GM21619 (cell line): ENCODE data around the gene NECTIN4.
A peak's percentile ranks its signal among the peaks of the same experiment; 100 is the strongest.

Experiments
- ATAC-seq: cut with Tn5 transposase; IDR thresholded peaks from one replicate; pipeline ENCODE4 v1.9.1; 2021; ENCODE audit not compliant: unreplicated experiment

The NECTIN4 gene

GRCh38 chr1:161113915-161114314 is 24.6 kb upstream of the NECTIN4 start:
- no peak for ATAC-seq

- ATAC-seq = no peak
Observed at GRCh38 chr1:161111527-161111926, 22.2 kb upstream of the NECTIN4 start.

GRCh38 chr1:161111117-161111516 is 21.8 kb upstream of the NECTIN4 start:
- ATAC-seq = no peak

GRCh38 chr1:161106431-161106830 is 17.1 kb upstream of the NECTIN4 start:
- ATAC-seq = no peak

GRCh38 chr1:161100556-161100955 is 11.2 kb upstream of the NECTIN4 start:
- no peak for ATAC-seq

GRCh38 chr1:161099090-161099802 is 9.9 kb upstream of the NECTIN4 start:
- ATAC-seq = no peak

- peak; percentile 70 for ATAC-seq
Observed at GRCh38 chr1:161098210-161099068, 9.1 kb upstream of the NECTIN4 start, which contains the start of gene KLHDC9. KLHDC9 (plus strand) TSS chr1:161098361; CDS start chr1:161098536, 175 bp downstream.

GRCh38 chr1:161096530-161096929 is 7.2 kb upstream of the NECTIN4 start:
- no peak for ATAC-seq

GRCh38 chr1:161096015-161096414 is 6.7 kb upstream of the NECTIN4 start:
- peak; percentile 42 for ATAC-seq

- ATAC-seq = no peak
Observed at GRCh38 chr1:161095230-161095629, 5.9 kb upstream of the NECTIN4 start.

GRCh38 chr1:161094481-161094880 is 5.1 kb upstream of the NECTIN4 start:
- ATAC-seq = no peak

- ATAC-seq = no peak
Observed at GRCh38 chr1:161092621-161093028, 3.3 kb upstream of the NECTIN4 start.

GRCh38 chr1:161091796-161092507 is 2.6 kb upstream of the NECTIN4 start:
- ATAC-seq = no peak

- no peak for ATAC-seq
Observed at GRCh38 chr1:161091093-161091492, 1.7 kb upstream of the NECTIN4 start.

- ATAC-seq = no peak
Observed at GRCh38 chr1:161090617-161091016, 1.3 kb upstream of the NECTIN4 start.

- no peak for ATAC-seq
Observed at GRCh38 chr1:161089938-161090337, 580 bp upstream of the NECTIN4 start.

GRCh38 chr1:161088587-161089110 is 709 bp downstream of the NECTIN4 start:
- no peak for ATAC-seq

- no peak for ATAC-seq
Observed at GRCh38 chr1:161086457-161086856, 2.9 kb downstream of the NECTIN4 start.

GRCh38 chr1:161085165-161085564 is 4.2 kb downstream of the NECTIN4 start:
- ATAC-seq = no peak

- no peak for ATAC-seq
Observed at GRCh38 chr1:161084597-161084988, 4.8 kb downstream of the NECTIN4 start.
